HG03354 (cell line): ENCODE data around the gene ADAMTSL5.
"Not testable (repeated sequence)": the region's sequence is repeated elsewhere in the genome, so short reads cannot be mapped to it uniquely, and the experiment has no call there.

ENCODE experiments used
- ATAC-seq: cut with Tn5 transposase; IDR thresholded peaks from one replicate; pipeline ENCODE4 v1.9.1; 2021; ENCODE audit warnings: mild to moderate bottlenecking; ENCODE audit not compliant: unreplicated experiment, poor library complexity, severe bottlenecking

The ADAMTSL5 gene

GRCh38 chr19:1531587-1531986, 18.8 kb upstream of the ADAMTSL5 start:
- no peak for ATAC-seq

GRCh38 chr19:1530856-1531255, 18.0 kb upstream of the ADAMTSL5 start:
- not testable (repeated sequence) for ATAC-seq

GRCh38 chr19:1529430-1529816, 16.6 kb upstream of the ADAMTSL5 start:
- ATAC-seq = no peak

GRCh38 chr19:1528596-1529429, 16.0 kb upstream of the ADAMTSL5 start:
- no peak for ATAC-seq

GRCh38 chr19:1527650-1528309, 15.0 kb upstream of the ADAMTSL5 start:
- no peak for ATAC-seq

GRCh38 chr19:1526979-1527649, 14.3 kb upstream of the ADAMTSL5 start:
- no peak for ATAC-seq

- no peak for ATAC-seq
These were observed 13.4 kb upstream of the ADAMTSL5 start for GRCh38 chr19:1526066-1526778.

GRCh38 chr19:1525343-1525742, 12.5 kb upstream of the ADAMTSL5 start:
- no peak for ATAC-seq

GRCh38 chr19:1524972-1525325, 12.1 kb upstream of the ADAMTSL5 start:
- no peak for ATAC-seq

GRCh38 chr19:1524287-1524971, 11.6 kb upstream of the ADAMTSL5 start:
- no peak for ATAC-seq

GRCh38 chr19:1523412-1524286, 10.8 kb upstream of the ADAMTSL5 start, which contains the start of gene PLK5:
Gene PLK5, plus strand, starts transcription at chr19:1524077. Its CDS starts 2,920 bp downstream, at chr19:1526997.
- ATAC-seq = no peak

GRCh38 chr19:1522838-1523237, 10.0 kb upstream of the ADAMTSL5 start:
- ATAC-seq = no peak

- no peak for ATAC-seq
These were observed 9.2 kb upstream of the ADAMTSL5 start for GRCh38 chr19:1522061-1522460.

- ATAC-seq = no peak
These were observed 8.8 kb upstream of the ADAMTSL5 start for GRCh38 chr19:1521636-1522035.

- no peak for ATAC-seq
These were observed 7.5 kb upstream of the ADAMTSL5 start for GRCh38 chr19:1520203-1520780.

- not testable (repeated sequence) for ATAC-seq
These were observed 7.0 kb upstream of the ADAMTSL5 start for GRCh38 chr19:1519802-1520201.

- ATAC-seq = no peak
These were observed 5.7 kb upstream of the ADAMTSL5 start for GRCh38 chr19:1518471-1518870.

- no peak for ATAC-seq
These were observed 3.6 kb upstream of the ADAMTSL5 start for GRCh38 chr19:1516395-1516753.
